Stomach (tissue), 4 donors: ENCODE measurements around the gene REC8.

Experiments used
- CTCF ChIP-seq, 7 experiments: fragments of 450-650 bp in 4 of 7; fragments of 200-600 bp in 3 of 7; sonication (generic) in 3 of 7; IDR thresholded peaks; one replicate each; pipeline ENCODE4 v1.5.1; 2016 to 2019; ENCODE audit warnings: antibody characterized with exemption in 7 of 7, control low read depth in 2 of 7, mild to moderate bottlenecking in 1 of 7
- EP300 ChIP-seq: sonication (generic); formaldehyde crosslinking; IDR thresholded peaks from one replicate; pipeline ENCODE4 v1.6.1; 2017; ENCODE audit warnings: antibody characterized with exemption
- POLR2A ChIP-seq, 4 donors: fragments of 450-650 bp; IDR thresholded peaks; one replicate each; pipeline ENCODE4 v1.6.1; 2016; ENCODE audit warnings: antibody characterized with exemption in 4 of 4, control low read depth in 2 of 4, mild to moderate bottlenecking in 1 of 4, moderate library complexity in 1 of 4
- POLR2AphosphoS5 ChIP-seq, 3 donors: sonication (generic); formaldehyde crosslinking; IDR thresholded peaks; one replicate each; pipeline ENCODE4 v1.6.1; 2016; ENCODE audit warnings: antibody characterized with exemption in 3 of 3

DNA sequence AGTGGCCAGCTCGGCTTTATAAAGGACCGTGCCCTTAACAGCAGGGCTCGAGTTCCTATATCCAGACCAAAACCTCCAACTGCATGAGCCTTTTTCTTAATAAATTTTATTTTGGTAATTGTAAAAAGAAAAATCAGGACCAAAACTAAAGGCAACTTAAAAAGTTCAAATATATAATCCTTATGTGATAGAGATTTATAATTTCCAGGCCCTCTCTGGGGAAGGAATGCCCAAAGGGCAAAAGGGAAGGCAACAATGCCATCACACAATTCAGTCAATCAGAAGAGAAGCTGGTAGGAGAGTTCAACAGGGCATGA lies 17.1 kb downstream of the REC8 start:
- TF ChIP-seq CTCF (IDR thresholded peaks at IDR 0.05) = no peak
- TF ChIP-seq POLR2AphosphoS5 (IDR thresholded peaks at IDR 0.05) = no peak
- no peak for TF ChIP-seq POLR2A (IDR thresholded peaks at IDR 0.05)
- no peak for TF ChIP-seq EP300
